Stimulated activated CD8-positive, alpha-beta memory T cell treated with anti-CD3 and anti-CD28 coated beads, Interleukin-12 subunit alpha, Interleukin-12 subunit beta, amount 100 ng/mL, for 24 hours (primary cell): ENCODE measurements around the gene TNS4.
"Not testable (repeated sequence)": the region's sequence is repeated elsewhere in the genome, so short reads cannot be mapped to it uniquely, and the experiment has no call there.

Experiments
- DNase-seq: peaks from one replicate; pipeline ENCODE4 v3.0.0-alpha.2; 2020; ENCODE audit errors: extremely low read depth

Gene TNS4, protein sequence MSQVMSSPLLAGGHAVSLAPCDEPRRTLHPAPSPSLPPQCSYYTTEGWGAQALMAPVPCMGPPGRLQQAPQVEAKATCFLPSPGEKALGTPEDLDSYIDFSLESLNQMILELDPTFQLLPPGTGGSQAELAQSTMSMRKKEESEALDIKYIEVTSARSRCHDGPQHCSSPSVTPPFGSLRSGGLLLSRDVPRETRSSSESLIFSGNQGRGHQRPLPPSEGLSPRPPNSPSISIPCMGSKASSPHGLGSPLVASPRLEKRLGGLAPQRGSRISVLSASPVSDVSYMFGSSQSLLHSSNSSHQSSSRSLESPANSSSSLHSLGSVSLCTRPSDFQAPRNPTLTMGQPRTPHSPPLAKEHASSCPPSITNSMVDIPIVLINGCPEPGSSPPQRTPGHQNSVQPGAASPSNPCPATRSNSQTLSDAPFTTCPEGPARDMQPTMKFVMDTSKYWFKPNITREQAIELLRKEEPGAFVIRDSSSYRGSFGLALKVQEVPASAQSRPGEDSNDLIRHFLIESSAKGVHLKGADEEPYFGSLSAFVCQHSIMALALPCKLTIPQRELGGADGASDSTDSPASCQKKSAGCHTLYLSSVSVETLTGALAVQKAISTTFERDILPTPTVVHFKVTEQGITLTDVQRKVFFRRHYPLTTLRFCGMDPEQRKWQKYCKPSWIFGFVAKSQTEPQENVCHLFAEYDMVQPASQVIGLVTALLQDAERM

DNA sequence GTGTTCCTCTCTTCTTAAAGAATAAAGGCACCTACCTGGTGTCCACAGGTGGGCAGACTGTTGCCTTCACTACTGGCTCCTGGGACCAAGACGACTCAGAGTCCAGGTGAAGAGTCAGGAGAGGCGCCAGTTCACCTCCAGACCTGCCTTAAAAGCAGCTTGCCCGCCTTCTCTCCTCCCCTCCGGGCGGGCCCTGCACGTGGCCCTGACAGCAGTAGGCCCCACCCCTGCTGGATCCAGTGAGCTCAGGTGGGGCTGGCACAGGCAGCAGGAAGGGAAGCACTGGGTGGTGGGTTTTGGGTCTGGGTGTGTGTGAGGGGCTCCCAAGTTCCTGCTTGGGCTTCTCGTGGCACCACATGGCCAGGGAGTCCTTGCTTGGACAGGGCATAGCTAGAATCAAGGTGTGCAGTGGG, at the start of gene TNS4:
TNS4 (minus strand) TSS at position 125 of the 413 bp plus-strand sequence. CDS start 5,198 bp downstream, outside the sequence.
- DNase-seq: no peak

DNA sequence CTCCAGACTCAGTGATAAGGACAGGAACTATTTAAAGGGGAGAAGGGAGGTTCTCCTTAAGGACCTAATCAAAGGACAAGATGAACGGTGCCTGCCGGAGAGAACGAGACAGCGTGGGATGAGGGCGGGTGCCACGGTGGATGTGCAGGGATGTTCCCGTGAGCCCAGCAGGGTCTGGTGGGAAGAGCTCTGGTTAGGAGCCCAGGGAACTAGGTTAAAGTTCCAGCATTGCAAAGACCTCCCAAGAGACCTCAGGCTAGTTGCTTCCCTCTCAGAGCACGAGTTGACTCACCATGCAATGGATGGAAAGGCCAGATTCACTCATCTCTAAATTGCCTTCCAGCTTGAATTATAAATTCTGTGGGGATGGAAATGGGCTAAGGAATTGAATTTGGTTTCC, 49.2 kb upstream of the TNS4 start:
- no peak for DNase-seq

DNA sequence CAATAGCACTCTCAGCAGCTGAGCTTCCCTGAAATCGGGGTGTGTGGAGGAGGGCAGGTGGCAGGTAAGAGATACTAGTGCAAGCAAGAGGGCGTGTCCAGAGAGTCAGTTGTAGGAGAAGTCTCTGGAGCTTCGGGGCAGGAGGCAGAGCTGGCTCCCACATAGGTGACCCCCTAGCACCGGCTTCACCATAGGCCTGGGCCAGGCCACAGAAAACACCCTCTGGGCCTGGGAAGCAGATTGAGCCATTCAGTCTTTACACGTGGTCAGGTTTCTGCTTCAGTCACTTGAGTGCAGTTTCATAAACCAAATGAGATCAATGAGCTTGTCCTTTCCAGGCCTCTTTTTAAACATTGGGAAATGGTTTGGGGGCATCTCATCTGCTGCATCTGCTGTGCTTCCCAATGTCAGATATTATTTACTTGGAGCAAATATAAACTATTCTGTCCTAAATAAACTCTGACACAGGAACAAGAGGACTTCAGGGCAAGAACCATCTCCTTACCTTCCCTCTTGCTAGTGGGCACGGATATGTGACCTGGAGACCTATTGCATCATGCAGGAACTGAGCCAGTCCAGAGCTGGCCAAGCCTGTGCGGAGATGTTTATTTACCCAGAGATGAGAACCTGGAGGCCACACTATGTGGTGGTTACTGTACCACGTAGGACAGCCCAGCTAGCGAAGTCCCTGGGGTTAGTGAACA, 47.7 kb upstream of the TNS4 start:
- no peak for DNase-seq

DNA sequence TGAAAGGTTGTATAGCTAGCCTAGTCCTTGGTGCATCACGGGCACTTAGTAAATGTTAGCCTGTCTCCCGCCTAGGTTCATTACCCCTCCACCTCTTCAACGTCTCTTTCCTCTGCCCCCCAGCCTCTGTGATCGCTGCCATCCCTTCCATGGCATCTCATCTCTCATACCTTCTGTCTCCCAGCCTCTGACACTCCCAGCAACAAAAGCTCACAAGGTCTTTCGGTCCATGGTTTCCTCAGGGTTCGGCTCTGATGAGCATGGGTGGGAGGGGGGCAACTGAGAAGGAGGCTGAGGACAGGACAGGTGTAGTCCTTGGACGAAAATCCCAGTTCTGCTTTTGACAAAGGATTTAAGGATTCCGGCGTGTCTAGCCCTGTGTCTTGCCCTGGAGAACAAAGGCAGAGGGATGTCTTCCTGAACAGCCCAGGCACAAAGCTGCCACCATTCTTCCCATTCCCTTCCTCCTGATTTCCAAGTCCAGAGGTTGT, 47.1 kb upstream of the TNS4 start:
- DNase-seq: no peak

DNA sequence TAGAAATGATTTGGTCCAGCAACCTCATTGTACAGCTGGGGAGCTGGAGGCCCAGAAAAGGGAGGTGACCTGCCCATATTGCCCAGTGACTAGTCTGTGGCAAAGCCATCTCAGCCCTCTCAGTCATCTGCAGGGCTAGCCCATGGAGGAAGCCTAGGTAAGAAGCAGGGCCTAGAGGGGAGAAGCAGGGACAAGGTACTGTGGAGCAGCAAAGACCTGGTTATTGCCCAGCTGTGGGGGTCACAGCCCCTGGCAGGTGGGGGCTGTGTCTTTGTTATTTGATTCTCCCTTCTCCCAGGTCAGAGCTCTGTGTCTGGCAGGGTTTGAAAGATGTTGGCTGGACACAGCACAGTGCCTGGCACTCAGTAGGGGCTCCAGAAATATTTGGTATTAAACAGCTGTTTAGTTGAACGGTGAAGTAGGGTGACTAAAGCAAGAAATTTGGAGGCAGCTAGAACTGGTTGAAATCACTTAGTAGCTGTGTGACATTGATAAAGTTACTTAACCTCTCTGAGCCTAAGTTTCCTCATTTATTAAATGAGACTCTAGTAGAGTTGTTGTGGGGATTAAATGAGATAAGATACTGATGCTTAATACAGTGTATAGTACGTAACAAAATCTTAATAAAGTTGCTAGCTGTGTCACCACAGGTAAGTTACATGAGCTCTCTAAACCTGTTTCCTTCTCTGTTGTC, 46.5 kb upstream of the TNS4 start:
- DNase-seq: no peak

DNA sequence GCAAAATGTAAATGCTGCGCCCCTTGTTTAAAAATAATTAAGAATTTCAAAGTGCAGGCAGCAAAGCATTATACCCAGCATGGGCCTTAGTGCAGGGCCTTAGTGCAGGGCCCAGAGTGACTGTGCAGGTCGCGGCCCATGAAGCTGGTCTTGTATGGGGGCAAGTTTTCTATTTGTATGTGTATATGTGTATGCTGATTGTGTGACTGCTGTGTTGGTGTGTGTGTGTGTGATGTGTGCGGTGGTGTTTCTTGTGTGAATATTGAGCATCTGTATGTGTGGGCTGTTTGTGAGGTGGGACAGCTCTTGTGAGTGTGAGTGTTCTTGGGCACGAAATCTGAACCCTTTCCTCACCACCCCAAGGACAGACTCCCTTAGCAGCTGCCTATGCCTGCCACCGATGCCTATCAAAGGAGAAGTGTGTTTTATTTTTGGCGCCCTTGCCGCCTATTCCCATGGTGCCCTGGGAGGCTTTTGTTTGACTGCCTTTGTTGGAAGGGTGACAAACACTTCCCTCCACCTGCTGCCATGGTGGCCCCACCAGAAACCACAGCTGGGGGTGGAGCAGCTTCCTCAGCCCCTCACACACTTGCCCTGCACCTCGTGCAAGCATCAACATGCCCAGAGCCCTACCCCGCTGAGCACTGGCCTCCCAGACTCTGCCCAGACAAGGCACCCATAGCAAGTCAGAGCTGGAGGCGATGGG, 45.8 kb upstream of the TNS4 start:
- no peak for DNase-seq

DNA sequence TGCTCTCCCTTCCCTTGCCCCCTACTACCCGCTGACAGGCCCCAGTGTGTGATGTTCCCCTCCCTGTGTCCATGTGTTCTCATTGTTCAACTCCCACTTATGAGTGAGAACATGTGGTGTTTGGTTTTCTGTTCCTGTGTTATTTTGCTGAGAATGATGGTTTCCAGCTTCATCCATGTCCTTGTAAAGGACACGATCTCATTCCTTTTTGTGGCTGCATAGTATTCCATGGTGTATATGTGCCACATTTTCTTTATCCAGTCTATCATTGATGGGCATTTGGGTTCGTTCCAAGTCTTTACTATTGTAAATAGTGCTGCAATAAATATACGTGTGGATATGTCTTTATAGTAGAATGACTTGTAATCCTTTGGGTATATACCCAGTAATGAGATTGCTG, 45.1 kb upstream of the TNS4 start:
- DNase-seq: not testable (repeated sequence)

DNA sequence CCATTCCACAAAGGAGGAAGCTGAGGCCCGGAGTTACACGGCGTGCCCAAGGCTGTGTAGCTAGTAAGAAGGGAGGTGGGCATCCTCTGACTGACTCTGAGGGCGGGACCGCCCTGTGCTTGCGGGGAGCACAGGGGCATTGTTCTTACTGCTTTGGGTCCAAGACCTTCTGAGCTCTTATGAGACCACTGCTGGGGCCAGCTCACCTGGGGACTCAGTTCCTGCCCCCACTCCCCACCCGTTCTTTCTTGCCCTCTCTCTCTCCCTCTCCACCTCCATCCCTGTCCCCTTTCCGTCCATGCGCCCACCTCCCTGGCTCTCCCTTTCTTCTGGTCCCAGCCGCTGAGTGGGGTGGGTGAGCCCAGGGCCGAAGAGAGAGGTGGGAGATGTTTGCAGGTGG, 44.2 kb upstream of the TNS4 start:
- no peak for DNase-seq

DNA sequence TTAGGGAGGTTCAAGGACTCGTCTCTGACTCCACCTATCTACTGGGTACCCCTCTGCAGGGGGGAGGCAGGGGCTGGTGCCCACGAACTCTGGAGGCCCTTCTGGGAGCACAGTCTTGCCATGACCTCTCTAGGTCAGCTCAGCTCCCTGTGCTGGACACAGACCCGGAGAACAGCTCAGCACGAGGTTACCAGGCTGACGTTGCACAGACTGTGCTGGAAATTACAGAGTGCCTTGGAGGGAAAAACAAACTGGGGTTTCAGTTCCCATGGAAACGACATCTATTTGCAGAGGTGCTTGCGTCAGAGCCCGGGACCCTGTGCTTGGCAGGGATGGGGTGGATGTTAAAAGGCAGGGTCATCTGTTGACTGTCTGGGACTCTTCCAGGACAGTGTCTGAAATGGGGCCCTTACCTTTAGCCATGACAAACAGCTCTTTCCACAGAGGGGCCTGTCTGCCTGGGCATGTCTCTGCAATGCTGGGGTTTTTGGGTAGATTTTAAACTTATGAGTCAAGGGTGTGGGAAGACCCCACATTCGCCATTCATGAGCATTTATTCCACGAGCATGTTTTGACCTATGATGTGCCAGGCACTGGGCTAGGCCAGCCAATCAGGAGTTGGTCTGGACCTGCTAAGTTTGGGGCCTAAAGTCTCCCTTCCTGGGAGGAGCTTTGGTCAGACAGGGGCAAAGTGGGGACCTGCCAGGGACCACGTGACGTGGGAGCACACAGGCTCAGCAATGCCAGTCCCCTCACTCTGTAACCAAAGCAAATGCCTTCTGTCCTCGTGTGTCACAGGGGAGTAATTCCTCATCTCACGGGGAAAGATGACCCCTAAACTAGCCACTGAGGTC, 41.4 kb upstream of the TNS4 start:
- DNase-seq: no peak

DNA sequence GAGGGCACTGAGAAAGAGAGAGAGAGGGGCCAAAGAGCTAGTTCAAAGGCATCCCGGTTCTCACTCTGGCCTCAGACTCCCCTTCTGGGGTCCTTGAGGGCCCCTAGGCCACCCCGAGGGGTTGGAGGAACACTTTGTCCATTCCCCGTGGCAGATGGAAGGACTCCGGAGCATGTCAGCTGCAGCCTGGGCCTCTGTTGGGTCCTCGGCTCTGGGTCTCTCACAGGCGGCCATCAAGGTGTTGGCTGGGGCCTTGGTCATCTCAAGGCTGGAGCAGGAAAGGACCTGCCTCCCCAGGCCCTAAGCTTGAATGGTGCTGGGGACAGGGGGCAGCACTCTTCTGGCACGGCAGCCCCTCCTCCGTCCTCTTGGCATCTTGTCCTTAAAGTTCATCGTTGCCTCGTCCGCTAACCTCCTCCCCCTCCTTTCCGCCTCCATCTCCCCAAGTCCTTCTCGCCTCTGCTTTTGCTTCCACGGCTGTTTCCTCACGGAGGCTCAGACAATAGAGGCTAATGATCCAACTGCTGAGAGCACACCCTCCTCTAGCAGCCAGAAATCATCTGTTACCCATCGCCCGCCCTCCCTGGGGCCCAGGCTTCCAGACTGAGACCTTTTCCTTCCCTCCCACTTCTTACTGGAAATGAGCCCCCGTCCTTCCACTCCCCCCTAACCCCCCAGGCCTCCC, 40.6 kb upstream of the TNS4 start:
- DNase-seq: no peak

DNA sequence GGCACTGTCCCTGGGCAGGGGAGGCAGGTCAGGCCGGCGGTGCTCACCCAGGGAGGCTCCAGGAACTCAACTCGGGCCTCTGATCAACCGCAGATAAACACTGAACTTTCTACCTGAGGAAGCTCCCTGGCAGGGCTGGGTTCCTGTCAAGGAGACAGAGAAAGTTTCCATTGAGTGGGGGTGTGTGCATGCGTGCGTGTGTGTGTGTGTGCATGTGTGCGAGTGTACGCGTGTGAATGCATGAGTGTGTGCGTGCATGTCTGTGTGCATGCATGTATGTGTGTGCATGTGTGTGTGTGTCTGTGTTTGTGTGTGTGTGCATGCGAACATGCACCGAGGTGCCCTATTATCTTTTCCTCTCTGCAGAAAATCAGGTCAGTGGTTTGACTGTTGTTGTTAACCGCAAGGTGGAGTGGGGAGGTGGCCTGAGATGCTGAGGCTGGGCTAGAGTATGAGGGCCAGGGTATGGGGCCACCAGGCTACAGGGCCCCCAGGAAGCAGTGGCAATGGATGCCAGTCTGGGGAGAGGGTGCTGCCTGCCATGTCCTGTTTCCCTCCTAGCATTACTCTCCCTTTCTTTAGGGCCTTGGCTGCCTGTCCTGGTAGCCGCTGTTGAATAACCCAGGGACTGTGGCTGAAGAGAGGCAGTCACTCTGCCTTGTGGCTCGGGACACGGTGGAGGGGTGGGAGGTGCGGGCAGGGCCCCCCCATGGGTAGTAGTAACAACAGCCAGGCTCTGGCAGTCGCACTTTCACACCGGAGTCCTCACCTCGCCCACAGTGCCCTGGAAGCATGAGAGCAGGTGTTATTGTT, 39.8 kb upstream of the TNS4 start:
- no peak for DNase-seq

DNA sequence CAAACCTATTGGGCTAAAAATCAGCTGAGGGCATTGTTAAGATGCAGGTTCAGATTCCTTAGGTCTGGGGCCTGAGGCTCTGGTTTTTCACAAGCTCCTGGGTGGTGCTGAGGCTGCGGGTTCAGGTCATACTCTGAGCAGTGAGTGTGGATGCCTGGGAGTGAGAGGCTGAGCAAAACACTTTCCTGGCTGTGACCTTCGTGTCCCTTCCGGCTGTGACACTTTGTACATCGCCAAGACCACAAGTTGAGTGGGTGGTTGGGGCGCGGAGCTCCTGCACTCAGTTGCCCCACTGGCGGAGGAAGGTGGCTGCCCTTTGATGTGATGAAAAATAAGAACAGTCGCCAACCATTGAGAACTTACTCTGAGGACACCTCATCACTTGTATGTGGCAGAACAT, 39.0 kb upstream of the TNS4 start:
- no peak for DNase-seq

DNA sequence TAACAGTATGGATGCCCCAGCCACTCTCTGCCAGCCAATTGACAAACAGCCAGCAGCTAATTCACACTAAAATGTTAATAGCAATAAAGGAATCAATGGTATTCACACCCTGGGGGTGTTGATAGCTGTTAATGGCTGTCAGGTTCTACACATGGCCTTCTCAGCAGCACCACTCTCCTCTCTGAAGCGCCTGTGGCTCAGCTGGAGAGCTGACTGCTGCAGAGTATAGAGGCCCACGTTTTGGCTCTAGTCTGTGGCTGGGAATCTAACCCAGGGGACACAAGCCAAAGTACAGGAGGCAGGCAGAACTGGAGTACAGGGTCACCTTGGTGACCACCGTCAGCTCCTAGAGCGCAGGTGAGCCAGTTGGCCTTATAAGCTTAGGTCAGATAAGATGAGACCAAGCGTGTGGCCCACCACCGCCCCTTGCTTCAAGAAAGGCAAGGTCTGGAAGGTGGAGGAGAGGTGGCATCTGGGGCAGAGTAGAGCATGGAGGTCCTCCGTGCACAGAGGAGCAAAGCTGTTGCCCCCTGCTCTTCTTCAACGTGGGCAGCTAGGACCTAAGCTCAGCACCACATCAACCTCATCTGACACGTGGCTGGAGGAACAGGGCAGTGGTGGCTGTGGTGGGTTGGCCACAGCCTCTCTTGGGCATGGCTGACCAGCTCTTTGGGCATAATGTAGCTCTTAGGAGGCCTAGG, 38.4 kb upstream of the TNS4 start:
- no peak for DNase-seq

DNA sequence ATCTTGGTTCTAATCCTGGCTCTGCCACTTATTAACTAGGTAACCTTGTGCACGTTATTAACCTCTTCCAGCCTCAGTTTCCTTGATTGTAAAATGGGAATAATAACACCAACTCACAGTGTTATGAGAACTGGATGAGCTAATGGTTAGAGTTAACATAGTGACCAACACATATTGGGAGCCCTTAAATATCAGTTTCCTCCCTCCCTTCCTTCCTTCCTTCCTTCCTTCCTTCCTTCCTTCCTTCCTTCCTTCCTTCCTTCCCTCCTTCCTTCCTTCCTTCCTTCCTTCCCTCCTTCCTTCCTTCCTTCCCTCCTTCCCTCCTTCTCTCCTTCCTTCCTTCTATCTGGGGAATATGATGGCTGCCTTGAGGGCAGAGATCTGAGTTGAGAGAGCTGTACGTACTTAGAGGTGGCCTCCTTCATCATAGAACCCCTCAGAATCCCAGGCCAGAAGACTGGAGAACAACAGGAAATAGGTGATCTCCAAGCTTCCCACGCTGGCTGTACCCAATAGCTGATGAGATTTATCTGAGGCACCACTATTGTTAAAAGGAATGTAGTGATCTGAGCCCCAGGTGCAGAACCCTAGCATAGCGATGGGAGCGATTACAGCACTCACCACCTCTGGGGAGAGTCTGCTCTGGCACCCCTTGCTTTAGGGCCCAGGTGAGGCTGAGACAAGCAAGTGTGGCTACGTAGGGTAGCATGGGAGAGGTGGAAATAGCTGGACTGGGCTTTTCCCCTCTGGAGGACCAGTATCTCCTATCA, 37.7 kb upstream of the TNS4 start:
- no peak for DNase-seq

DNA sequence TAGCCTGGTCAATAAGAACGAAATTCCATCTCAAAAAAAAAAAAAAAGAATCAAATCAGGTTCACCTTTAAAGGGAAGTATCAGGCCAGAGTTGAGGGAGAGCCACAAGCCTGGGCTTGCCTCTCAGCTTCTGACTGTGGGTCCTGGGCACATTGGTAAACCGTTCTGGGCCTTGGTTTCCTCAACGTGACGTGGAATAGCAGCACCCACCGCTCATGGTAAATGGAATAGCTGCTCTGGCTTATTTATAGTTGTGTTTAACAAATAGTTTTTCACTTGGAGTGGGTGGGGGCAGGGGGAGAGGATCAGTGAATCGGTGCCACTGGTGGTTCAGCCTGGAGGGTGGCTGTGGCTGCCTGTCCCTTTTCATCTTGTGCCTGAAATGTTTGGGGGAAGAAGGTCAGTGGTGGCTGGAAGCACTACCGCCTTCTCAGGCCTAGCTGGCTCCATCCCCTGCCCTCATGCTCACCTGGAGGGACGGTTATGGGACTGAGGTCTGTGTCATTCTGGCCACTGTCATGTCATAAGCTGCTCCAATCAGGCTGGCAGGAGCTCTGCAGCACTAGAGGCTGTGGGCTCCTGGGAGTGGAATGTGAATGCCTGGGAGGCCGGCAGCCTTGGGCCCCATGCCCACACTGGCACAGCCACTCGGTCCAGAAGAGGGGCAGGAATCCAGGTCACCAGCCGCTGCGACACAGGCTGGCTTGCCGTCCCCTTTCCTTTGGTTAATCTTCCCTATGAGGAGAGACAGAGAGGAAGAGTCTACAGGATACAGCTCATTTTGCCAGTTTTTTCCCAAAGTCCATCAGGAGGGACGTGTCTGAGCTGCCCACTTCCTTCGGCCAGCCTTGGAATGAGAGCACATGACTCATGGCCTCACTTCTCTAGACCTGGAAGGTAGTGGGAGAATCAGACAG, 36.9 kb upstream of the TNS4 start:
- no peak for DNase-seq
